WI38 (cell line): ENCODE measurements around the gene OSBPL7.

Experiments used
- H3K4me3 ChIP-seq: 2 replicates; pipeline ENCODE4 v1.5.1; 2011; ENCODE audit warnings: low read depth, mild to moderate bottlenecking, control low read depth, low read length
- TF ChIP-seq, protein P1 (sequence below): IDR thresholded peaks from 2 replicates; pipeline ENCODE4 v1.5.1; 2012; ENCODE audit warnings: low read depth, mild to moderate bottlenecking, control low read depth, low read length

The OSBPL7 gene

GRCh38 chr17:47810200-47810821 lies 11.3 kb downstream of the OSBPL7 start:
- TF ChIP-seq, protein P1, sequence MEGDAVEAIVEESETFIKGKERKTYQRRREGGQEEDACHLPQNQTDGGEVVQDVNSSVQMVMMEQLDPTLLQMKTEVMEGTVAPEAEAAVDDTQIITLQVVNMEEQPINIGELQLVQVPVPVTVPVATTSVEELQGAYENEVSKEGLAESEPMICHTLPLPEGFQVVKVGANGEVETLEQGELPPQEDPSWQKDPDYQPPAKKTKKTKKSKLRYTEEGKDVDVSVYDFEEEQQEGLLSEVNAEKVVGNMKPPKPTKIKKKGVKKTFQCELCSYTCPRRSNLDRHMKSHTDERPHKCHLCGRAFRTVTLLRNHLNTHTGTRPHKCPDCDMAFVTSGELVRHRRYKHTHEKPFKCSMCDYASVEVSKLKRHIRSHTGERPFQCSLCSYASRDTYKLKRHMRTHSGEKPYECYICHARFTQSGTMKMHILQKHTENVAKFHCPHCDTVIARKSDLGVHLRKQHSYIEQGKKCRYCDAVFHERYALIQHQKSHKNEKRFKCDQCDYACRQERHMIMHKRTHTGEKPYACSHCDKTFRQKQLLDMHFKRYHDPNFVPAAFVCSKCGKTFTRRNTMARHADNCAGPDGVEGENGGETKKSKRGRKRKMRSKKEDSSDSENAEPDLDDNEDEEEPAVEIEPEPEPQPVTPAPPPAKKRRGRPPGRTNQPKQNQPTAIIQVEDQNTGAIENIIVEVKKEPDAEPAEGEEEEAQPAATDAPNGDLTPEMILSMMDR: no peak
- no peak overlapping the region for H3K4me3 ChIP-seq

- H3K4me3 ChIP-seq: no peak overlapping the region
- TF ChIP-seq, protein P1: no peak
Measured at GRCh38 chr17:47808830-47809480, 12.6 kb downstream of the OSBPL7 start.

- TF ChIP-seq, protein P1: no peak
- no peak overlapping the region for H3K4me3 ChIP-seq
Measured at GRCh38 chr17:47808036-47808829, 13.4 kb downstream of the OSBPL7 start.

GRCh38 chr17:47807421-47807820 lies 14.2 kb downstream of the OSBPL7 start:
- H3K4me3 ChIP-seq: no peak overlapping the region
- TF ChIP-seq, protein P1: no peak

DNA sequence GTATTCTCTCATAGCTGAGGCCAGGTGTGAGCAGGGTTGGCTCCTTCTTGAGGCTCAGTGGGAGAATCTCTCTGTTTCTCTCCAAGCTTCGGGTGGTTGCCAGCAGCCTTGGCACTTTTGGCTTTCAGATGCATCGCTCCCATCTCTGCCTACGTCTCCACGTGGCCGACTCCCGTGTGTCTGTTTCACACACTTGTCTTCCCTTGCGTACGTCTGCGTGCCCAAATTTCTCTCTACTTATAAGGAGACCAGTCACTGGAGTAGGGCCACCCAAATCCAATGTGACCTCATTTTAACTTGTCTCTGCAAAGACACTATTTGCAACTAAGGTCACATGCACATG lies 14.7 kb downstream of the OSBPL7 start:
- TF ChIP-seq, protein P1: no peak
- no peak overlapping the region for H3K4me3 ChIP-seq

DNA sequence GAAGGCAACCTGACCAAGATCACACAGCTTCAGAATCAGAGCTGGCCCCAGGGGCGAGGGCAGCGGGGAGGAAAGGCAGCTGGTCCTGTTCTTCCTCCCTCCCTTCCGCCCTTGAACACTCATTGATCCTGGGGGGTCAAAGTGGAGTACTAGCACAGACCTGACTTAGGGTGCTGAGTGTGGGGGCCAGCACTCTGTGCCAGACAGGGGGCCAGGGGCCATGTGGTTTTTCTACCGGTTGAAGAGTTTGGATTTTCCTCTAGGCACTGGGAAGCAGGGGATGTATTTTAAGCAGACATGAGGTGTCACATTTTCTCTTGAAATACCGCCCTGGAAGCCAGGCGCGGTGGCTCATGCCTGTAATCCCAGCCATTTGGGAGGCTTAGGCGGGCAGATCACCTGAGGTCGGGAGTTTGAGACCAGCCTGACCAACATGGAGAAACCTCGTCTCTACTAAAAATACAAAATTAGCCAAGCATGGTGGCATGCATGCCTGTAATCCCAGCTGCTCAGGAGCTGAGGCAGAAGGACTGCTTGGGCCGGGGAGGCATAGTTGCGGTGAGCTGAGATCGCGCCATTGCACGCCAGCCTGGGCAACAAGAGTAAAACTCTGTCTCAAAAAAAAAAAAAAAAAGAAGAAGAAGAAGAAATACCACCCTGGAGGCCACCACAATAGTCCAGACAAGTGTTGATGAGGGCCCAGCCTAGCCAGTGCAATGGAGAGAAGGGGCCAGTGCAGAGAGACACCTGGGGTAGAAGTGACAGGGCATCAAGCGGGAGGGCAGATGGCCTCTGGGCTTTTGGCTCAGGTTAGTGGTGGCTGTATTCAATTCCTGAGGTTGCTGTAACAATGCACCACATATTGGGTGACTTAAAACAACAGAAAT lies 15.3 kb downstream of the OSBPL7 start:
- H3K4me3 ChIP-seq: no peak overlapping the region
- TF ChIP-seq, protein P1: no peak
